Measurements from ENCODE around the gene ATG16L1.

ATG16L1 gene

GRCh38 chr2:233217892-233218377 is 33.5 kb upstream of the ATG16L1 start:
- Histone ChIP-seq H3K27me3 (ENCODE audit: insufficient read depth, low read depth) (no peaks in the 10 kb centered on the region), H3K4me2 (no peak overlapping the region), H3K79me2 (ENCODE audit: insufficient read depth, low read depth) (no peaks in the 10 kb centered on the region), H3K4me1 (ENCODE audit: low read depth, poor library complexity, severe bottlenecking) (no peaks in the 10 kb centered on the region), H3K27ac (no peak overlapping the region), H3K36me3 (ENCODE audit: insufficient read depth) (no peaks in the 10 kb centered on the region), H3K9ac (no peak overlapping the region), H3K4me3 (IDR thresholded peaks at IDR 0.05; ENCODE audit: insufficient read depth, low read depth, low read length) (no peak overlapping the region), H4K20me1 (ENCODE audit: insufficient read depth) (no peaks in the 10 kb centered on the region), H2AFZ (ENCODE audit: low read depth) (no peak overlapping the region)
- TF ChIP-seq CTCF (conservative IDR thresholded peaks at IDR 0.05; ENCODE audit: low read depth, low read length) = no peak

- no peak overlapping the region for H3K4me3 ChIP-seq (IDR thresholded peaks at IDR 0.05; ENCODE audit: insufficient read depth, low read depth, low read length)
- no peak overlapping the region for H3K9ac ChIP-seq
- H3K4me1 ChIP-seq (ENCODE audit: low read depth, poor library complexity, severe bottlenecking) = no peaks in the 10 kb centered on the region
- no peak for TF ChIP-seq CTCF (conservative IDR thresholded peaks at IDR 0.05; ENCODE audit: low read depth, low read length)
- no peak overlapping the region for H2AFZ ChIP-seq (ENCODE audit: low read depth)
- H3K27ac ChIP-seq = no peak overlapping the region
- H3K79me2 ChIP-seq (ENCODE audit: insufficient read depth, low read depth) = no peaks in the 10 kb centered on the region
- no peak overlapping the region for H3K4me2 ChIP-seq
- H3K27me3 ChIP-seq (ENCODE audit: insufficient read depth, low read depth) = no peaks in the 10 kb centered on the region
- H4K20me1 ChIP-seq (ENCODE audit: insufficient read depth) = no peaks in the 10 kb centered on the region
- no peaks in the 10 kb centered on the region for H3K36me3 ChIP-seq (ENCODE audit: insufficient read depth)
Observed at GRCh38 chr2:233218836-233219235, 32.6 kb upstream of the ATG16L1 start.

- Histone ChIP-seq H3K4me3 (IDR thresholded peaks at IDR 0.05; ENCODE audit: insufficient read depth, low read depth, low read length) (no peak overlapping the region), H3K9ac (no peak overlapping the region), H3K4me2 (no peak overlapping the region), H3K36me3 (ENCODE audit: insufficient read depth) (no peaks in the 10 kb centered on the region), H3K27ac (no peak overlapping the region), H2AFZ (ENCODE audit: low read depth) (no peak overlapping the region), H4K20me1 (ENCODE audit: insufficient read depth) (no peaks in the 10 kb centered on the region), H3K27me3 (ENCODE audit: insufficient read depth, low read depth) (no peaks in the 10 kb centered on the region), H3K4me1 (ENCODE audit: low read depth, poor library complexity, severe bottlenecking) (no peaks in the 10 kb centered on the region), H3K79me2 (ENCODE audit: insufficient read depth, low read depth) (no peaks in the 10 kb centered on the region)
- TF ChIP-seq CTCF (conservative IDR thresholded peaks at IDR 0.05; ENCODE audit: low read depth, low read length) = no peak
Observed at GRCh38 chr2:233219848-233220247, 31.6 kb upstream of the ATG16L1 start.

- no peak overlapping the region for H3K9ac ChIP-seq
- H4K20me1 ChIP-seq (ENCODE audit: insufficient read depth) = no peaks in the 10 kb centered on the region
- H3K27ac ChIP-seq = no peak overlapping the region
- no peak overlapping the region for H2AFZ ChIP-seq (ENCODE audit: low read depth)
- no peak overlapping the region for H3K4me3 ChIP-seq (IDR thresholded peaks at IDR 0.05; ENCODE audit: insufficient read depth, low read depth, low read length)
- no peaks in the 10 kb centered on the region for H3K4me1 ChIP-seq (ENCODE audit: low read depth, poor library complexity, severe bottlenecking)
- H3K79me2 ChIP-seq (ENCODE audit: insufficient read depth, low read depth) = no peaks in the 10 kb centered on the region
- no peak overlapping the region for H3K4me2 ChIP-seq
- no peaks in the 10 kb centered on the region for H3K36me3 ChIP-seq (ENCODE audit: insufficient read depth)
- no peaks in the 10 kb centered on the region for H3K27me3 ChIP-seq (ENCODE audit: insufficient read depth, low read depth)
- no peak for TF ChIP-seq CTCF (conservative IDR thresholded peaks at IDR 0.05; ENCODE audit: low read depth, low read length)
Observed at GRCh38 chr2:233221378-233222063, 30.0 kb upstream of the ATG16L1 start.

All from KMS-11 (cell line).